Renal cortical epithelial cell (primary cell): ENCODE data around the gene CRYL1. TPM values are rescaled to one million over a fixed set of nuclear protein-coding genes. Genes with fewer than 3 reads are reported as not detected.

Experiments used
- DNase-seq: peaks from one replicate; pipeline ENCODE4 v3.0.0-alpha.2; 2011; ENCODE audit warnings: low read depth
- total RNA-seq: library from RNA; depleted of rRNA; stranded (reverse); fragments of >200 nt; gene quantifications from 2 replicates; pipeline ENCODE4 v1.2.3, GENCODE V29; 2014

Gene CRYL1
- total RNA-seq, 1 donor from 2014 or later: 59.1 TPM

- no peak for DNase-seq
Measured at GRCh38 chr13:20373861-20374260, 151.8 kb downstream of the CRYL1 start.

- DNase-seq: no peak
Measured at GRCh38 chr13:20371825-20372224, 153.8 kb downstream of the CRYL1 start.

DNA sequence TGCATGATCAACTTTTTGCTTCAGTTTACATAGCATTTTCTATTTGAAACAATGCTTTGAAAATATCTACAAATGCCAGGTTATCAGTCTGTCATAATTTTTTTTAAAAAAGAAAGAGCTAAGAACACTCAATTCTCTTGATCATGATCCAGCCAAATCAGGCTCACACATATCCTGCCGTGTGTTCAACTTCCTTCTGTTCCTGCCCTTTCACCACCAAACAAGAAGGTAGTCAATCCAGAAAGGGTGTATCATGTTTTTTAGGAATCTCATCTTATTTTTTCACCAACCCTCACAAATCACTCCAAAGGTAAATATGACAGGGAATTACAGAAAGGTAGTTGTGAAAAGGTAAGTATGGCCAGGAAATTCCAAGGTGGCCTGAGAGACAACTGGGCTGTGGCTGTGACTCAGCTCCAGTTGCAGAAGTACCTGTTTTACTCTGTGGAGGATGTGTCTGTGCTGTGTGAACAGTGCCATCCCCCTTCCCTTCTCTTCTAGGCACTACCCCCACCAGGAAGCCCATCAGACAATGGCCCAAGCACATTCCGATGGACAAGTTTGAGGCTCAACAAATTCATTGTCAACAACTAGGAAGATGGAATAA lies 154.7 kb downstream of the CRYL1 start:
- DNase-seq: peak; percentile 35

DNA sequence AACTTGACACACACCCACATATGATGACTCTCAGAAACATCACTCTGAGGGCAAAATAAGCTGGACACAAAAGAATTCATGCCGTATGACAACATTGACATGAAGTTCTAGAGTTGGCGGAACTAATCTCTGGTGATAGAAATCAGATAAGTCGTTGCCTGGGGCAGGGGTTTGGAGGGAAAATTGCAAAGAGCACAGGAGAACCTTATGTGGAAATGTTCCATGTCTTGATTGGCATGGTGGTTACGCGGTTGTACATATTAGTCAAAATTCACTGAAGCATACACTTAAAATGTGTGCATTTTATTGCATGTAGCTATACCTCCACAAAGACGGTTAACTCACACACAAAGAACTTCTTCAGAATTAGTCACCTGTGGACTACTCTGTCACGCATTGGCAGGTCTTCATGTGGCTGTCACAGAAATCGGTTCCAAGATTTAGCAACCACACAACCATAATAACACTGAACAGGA lies 155.7 kb downstream of the CRYL1 start:
- peak; percentile 40 for DNase-seq

GRCh38 chr13:20366056-20366455 lies 159.6 kb downstream of the CRYL1 start:
- DNase-seq: no peak

- peak; percentile 76 for DNase-seq
Measured at GRCh38 chr13:20363603-20364002, 162.1 kb downstream of the CRYL1 start.

- DNase-seq: no peak
Measured at GRCh38 chr13:20363172-20363571, 162.5 kb downstream of the CRYL1 start.

DNA sequence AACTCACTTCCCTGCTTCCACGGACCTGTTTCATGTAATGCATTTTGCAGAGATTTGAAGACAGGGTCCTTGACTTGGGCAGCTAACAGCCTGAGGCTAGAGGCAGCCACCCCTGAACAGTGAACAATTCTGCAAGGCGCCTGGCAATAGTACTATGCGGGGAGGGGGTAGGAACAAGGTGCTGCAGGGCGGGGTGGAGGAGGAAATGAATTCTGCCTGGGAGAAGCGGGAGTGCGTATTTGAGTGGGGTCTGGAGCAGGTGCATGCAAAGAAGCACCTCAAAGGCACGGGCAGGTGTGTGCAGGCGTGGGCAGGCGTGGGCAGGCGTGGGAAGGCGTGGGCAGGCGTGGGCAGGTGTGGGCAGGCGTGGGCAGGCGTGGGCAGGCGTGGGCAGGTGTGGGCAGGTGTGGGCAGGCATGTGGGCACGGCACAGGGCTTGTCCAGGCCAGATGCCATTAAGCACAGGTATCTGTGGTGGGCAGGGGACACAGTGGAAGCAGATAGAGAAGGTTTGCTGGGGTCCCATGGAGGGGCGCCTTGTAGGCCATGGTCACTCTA lies 163.1 kb downstream of the CRYL1 start:
- no peak for DNase-seq

- peak; percentile 90 for DNase-seq
Measured at GRCh38 chr13:20360835-20361412, 164.7 kb downstream of the CRYL1 start.

- peak; percentile 82 for DNase-seq
Measured at GRCh38 chr13:20360041-20360491, 165.6 kb downstream of the CRYL1 start.

- DNase-seq: peak; percentile 98
Measured at GRCh38 chr13:20359335-20359734, 166.3 kb downstream of the CRYL1 start.

- no peak for DNase-seq
Measured at GRCh38 chr13:20358022-20358421, 167.6 kb downstream of the CRYL1 start.

- no peak for DNase-seq
Measured at GRCh38 chr13:20356444-20356843, 169.2 kb downstream of the CRYL1 start.

DNA sequence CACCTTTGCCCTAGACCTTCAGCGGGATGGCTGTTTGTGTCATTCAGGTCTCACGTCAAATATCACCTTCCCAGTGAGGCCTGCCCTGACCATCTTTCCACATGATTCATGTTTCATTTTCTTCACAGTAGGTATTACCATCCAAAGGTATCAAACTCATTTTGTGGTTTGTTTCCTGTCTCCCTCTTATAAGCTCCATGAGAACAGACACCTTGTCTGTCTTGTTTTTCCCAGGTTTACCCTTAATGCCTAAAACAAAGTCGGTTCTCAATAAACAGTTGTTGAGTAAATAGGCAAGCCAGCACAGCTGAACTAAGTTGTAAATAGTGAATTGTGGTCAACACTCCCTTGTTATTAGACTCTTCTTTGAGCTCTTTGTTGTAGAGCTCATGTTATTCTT lies 170.9 kb downstream of the CRYL1 start:
- no peak for DNase-seq

DNA sequence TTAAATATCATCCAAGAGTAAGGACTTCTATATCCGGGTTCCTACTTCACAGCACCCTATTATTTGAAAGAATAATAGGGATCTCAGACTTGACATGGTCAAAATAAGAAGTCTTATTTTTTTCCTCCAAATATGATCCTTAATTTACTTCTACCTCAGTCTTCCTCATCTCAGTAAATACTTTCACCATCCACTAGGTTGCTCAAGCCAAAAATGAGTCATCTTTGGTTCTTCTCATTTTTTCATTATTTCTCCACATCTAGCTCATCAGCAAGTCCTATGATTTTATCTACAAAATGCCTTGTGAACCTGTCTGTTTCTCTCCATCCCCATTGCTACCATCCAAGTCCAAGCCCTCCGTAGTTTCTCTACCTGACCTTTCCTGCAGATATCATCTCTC lies 171.7 kb downstream of the CRYL1 start:
- DNase-seq: peak; percentile 78

Other genes starting within 250 kb of the CRYL1 start
- gene IFT88, start 41.3 kb upstream of the CRYL1 start, total RNA-seq: 10.2 and 31.1 TPM in 2 replicates
- 0.35 TPM in 1 of 2 replicates, not detected in the other for gene IL17D, start 177.8 kb upstream of the CRYL1 start, total RNA-seq
- 4.5 and 8.8 TPM in 2 replicates for gene EEF1AKMT1, start 248.1 kb upstream of the CRYL1 start, total RNA-seq